MM.1S (cell line): Measurements from ENCODE around the gene CSTPP1.
"Not testable (repeated sequence)": the region's sequence is repeated elsewhere in the genome, so short reads cannot be mapped to it uniquely, and the experiment has no call there.

Source experiments
- DNase-seq: peaks from one replicate; pipeline ENCODE4 v3.0.0-alpha.2; 2015
- H2AFZ ChIP-seq: fragments of 300-600 bp; sonication (generic); 2 replicates; pipeline ENCODE4 v1.6.0; 2016; ENCODE audit warnings: antibody characterized with exemption, low read length
- H3F3A ChIP-seq: fragments of 300-600 bp; sonication (generic); 2 replicates; pipeline ENCODE4 v1.6.1; 2016; ENCODE audit warnings: mild to moderate bottlenecking, antibody characterized with exemption, low read length, moderate library complexity, mixed read lengths; ENCODE audit not compliant: insufficient read depth
- H3K27ac ChIP-seq: fragments of 300-600 bp; sonication (generic); 2 replicates; pipeline ENCODE4 v1.5.1; 2016; ENCODE audit warnings: mild to moderate bottlenecking, low read length
- H3K27me3 ChIP-seq: fragments of 300-600 bp; sonication (generic); replicated peaks from 2 replicates; pipeline ENCODE4 v1.6.0; 2016; ENCODE audit warnings: low read length; ENCODE audit not compliant: insufficient read depth
- H3K36me3 ChIP-seq: fragments of 300-600 bp; sonication (generic); replicated peaks from 2 replicates; pipeline ENCODE4 v1.6.1; 2016; ENCODE audit warnings: mild to moderate bottlenecking, low read length, mixed read lengths; ENCODE audit not compliant: insufficient read depth
- H3K4me1 ChIP-seq: fragments of 300-600 bp; sonication (generic); 2 replicates; pipeline ENCODE4 v1.6.1; 2016; ENCODE audit warnings: low read length, mixed read lengths
- H3K4me2 ChIP-seq: fragments of 300-600 bp; sonication (generic); 2 replicates; pipeline ENCODE4 v1.6.0; 2016; ENCODE audit warnings: low read depth, low read length
- H3K4me3 ChIP-seq: fragments of 300-600 bp; sonication (generic); 2 replicates; pipeline ENCODE4 v1.5.1; 2016; ENCODE audit warnings: low read length, mixed read lengths
- H3K79me2 ChIP-seq: fragments of 300-600 bp; sonication (generic); 2 replicates; pipeline ENCODE4 v1.6.1; 2016; ENCODE audit warnings: mixed run types, low read length, mixed read lengths
- H3K9ac ChIP-seq: fragments of 300-600 bp; sonication (generic); 2 replicates; pipeline ENCODE4 v1.6.1; 2016; ENCODE audit warnings: low read length, mixed read lengths
- H3K9me2 ChIP-seq: fragments of 300-600 bp; sonication (generic); replicated peaks from 2 replicates; pipeline ENCODE4 v1.6.1; 2016; ENCODE audit warnings: mild to moderate bottlenecking, low read length, mixed read lengths; ENCODE audit not compliant: insufficient read depth
- H3K9me3 ChIP-seq: fragments of 300-600 bp; sonication (generic); replicated peaks from 2 replicates; pipeline ENCODE4 v1.6.1; 2016; ENCODE audit warnings: mild to moderate bottlenecking, low read length, mixed read lengths; ENCODE audit not compliant: insufficient read depth
- H4K20me1 ChIP-seq: fragments of 300-600 bp; sonication (generic); 2 replicates; pipeline ENCODE4 v1.6.1; 2016; ENCODE audit warnings: mild to moderate bottlenecking, low read length, moderate library complexity, mixed read lengths; ENCODE audit not compliant: insufficient read depth
- EZH2 ChIP-seq: fragments of 300-600 bp; sonication (generic); optimal IDR thresholded peaks from 2 replicates; pipeline ENCODE3; 2017; ENCODE audit warnings: low read depth, mild to moderate bottlenecking, antibody characterized with exemption, low read length, mixed read lengths
- EZH2phosphoT487 ChIP-seq: fragments of 300-600 bp; sonication (generic); IDR thresholded peaks from 2 replicates; pipeline ENCODE4 v1.6.1; 2018; ENCODE audit warnings: antibody characterized with exemption, low read length
- TF ChIP-seq, protein P1 (sequence below): fragments of 300-600 bp; sonication (generic); IDR thresholded peaks from 2 replicates; pipeline ENCODE4 v1.5.1; 2016; ENCODE audit warnings: antibody characterized with exemption, low read length, mixed read lengths

CSTPP1 gene

DNA sequence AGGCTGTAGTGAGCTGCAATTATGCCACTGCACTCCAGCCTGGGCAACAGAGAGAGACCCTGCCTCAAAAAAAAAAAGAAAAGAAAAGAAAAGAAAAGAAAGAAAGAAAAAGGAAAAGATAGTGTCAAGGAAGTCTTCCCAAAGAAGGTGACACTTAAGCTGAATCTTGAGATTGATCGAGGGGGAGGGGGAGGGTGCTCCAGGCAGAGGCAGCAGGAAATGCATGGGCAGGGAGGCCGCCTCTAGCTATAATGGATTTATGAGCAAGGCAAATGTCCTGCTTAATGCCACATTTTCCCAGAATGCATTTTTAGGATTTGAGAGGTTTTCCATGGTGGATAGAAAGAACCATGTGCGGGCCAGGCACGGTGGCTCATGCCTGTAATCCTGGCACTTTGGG lies 264.5 kb downstream of the CSTPP1 start:
- no peak overlapping the region for H2AFZ ChIP-seq
- H3K4me1 ChIP-seq, result no peaks in the 10 kb centered on the region
- H3K79me2 ChIP-seq, result no peaks in the 10 kb centered on the region
- H3K4me2 ChIP-seq, result no peak overlapping the region
- no peak for TF ChIP-seq EZH2phosphoT487
- TF ChIP-seq EZH2, result no peak
- TF ChIP-seq, protein P1, sequence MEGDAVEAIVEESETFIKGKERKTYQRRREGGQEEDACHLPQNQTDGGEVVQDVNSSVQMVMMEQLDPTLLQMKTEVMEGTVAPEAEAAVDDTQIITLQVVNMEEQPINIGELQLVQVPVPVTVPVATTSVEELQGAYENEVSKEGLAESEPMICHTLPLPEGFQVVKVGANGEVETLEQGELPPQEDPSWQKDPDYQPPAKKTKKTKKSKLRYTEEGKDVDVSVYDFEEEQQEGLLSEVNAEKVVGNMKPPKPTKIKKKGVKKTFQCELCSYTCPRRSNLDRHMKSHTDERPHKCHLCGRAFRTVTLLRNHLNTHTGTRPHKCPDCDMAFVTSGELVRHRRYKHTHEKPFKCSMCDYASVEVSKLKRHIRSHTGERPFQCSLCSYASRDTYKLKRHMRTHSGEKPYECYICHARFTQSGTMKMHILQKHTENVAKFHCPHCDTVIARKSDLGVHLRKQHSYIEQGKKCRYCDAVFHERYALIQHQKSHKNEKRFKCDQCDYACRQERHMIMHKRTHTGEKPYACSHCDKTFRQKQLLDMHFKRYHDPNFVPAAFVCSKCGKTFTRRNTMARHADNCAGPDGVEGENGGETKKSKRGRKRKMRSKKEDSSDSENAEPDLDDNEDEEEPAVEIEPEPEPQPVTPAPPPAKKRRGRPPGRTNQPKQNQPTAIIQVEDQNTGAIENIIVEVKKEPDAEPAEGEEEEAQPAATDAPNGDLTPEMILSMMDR, result no peak
- H3K4me3 ChIP-seq, result no peak overlapping the region
- no peaks in the 10 kb centered on the region for H3K9me2 ChIP-seq
- no peaks in the 10 kb centered on the region for H4K20me1 ChIP-seq
- H3K27ac ChIP-seq, result no peak overlapping the region
- no peaks in the 10 kb centered on the region for H3K36me3 ChIP-seq
- no peaks in the 10 kb centered on the region for H3K9me3 ChIP-seq
- H3F3A ChIP-seq, result no peaks in the 10 kb centered on the region
- no peaks in the 10 kb centered on the region for H3K27me3 ChIP-seq
- H3K9ac ChIP-seq, result no peak overlapping the region
- DNase-seq, result no peak

GRCh38 chr11:47202576-47202975 lies 266.0 kb downstream of the CSTPP1 start:
- Histone ChIP-seq H3K4me1 (no peaks in the 10 kb centered on the region), H3K9me3 (no peaks in the 10 kb centered on the region), H3K4me3 (no peak overlapping the region), H3K79me2 (no peaks in the 10 kb centered on the region), H3K4me2 (no peak overlapping the region), H4K20me1 (no peaks in the 10 kb centered on the region), H3K27ac (no peak overlapping the region), H3K27me3 (no peaks in the 10 kb centered on the region), H3K9ac (no peak overlapping the region), H3K36me3 (no peaks in the 10 kb centered on the region), H2AFZ (no peak overlapping the region), H3F3A (no peaks in the 10 kb centered on the region), H3K9me2 (no peaks in the 10 kb centered on the region)
- TF ChIP-seq EZH2 (no peak), EZH2phosphoT487 (no peak)
- TF ChIP-seq, protein P1, result no peak
- no peak for DNase-seq

- H3K27me3 ChIP-seq, result no peaks in the 10 kb centered on the region
- H3K4me2 ChIP-seq, result no peak overlapping the region
- H3F3A ChIP-seq, result no peaks in the 10 kb centered on the region
- no peaks in the 10 kb centered on the region for H3K9me2 ChIP-seq
- H3K79me2 ChIP-seq, result no peaks in the 10 kb centered on the region
- H2AFZ ChIP-seq, result no peak overlapping the region
- DNase-seq, result no peak
- no peak for TF ChIP-seq EZH2phosphoT487
- TF ChIP-seq, protein P1, result no peak
- TF ChIP-seq EZH2, result no peak
- no peak overlapping the region for H3K27ac ChIP-seq
- no peak overlapping the region for H3K9ac ChIP-seq
- H3K4me3 ChIP-seq, result no peak overlapping the region
- no peaks in the 10 kb centered on the region for H3K4me1 ChIP-seq
- no peaks in the 10 kb centered on the region for H4K20me1 ChIP-seq
- H3K36me3 ChIP-seq, result no peaks in the 10 kb centered on the region
- H3K9me3 ChIP-seq, result no peaks in the 10 kb centered on the region
Observed at GRCh38 chr11:47204637-47204989, 268.1 kb downstream of the CSTPP1 start.

- H3K4me1 ChIP-seq, H3K27ac ChIP-seq, H3F3A ChIP-seq, H2AFZ ChIP-seq, H3K27me3 ChIP-seq, H3K9ac ChIP-seq, H4K20me1 ChIP-seq, H3K4me2 ChIP-seq, H3K79me2 ChIP-seq, H3K9me3 ChIP-seq, H3K9me2 ChIP-seq, DNase-seq, H3K4me3 ChIP-seq, H3K36me3 ChIP-seq: not testable (repeated sequence)
Observed at GRCh38 chr11:47206577-47206976, 270.0 kb downstream of the CSTPP1 start.
